Measurements from ENCODE around the gene CDH15. TPM values are rescaled to one million over a fixed set of nuclear protein-coding genes. Genes with fewer than 3 reads are reported as not detected.

Gene CDH15
- polyA plus RNA-seq (2011; rRNA removed), result 0.05 TPM in 1 of 2 replicates, not detected in the other
- polyA plus RNA-seq (2012; cell fraction: cytosol; rRNA removed), result 0.03 TPM in 2 replicates
- 0.11 and 0.12 TPM in 2 replicates for polyA plus RNA-seq (2012; cell fraction: nucleus; rRNA removed)
- polyA plus RNA-seq (2017; fragmentation: RNase III; extraction: RNeasy Plus Mini Kit Qiagen cat#74134 plus additional on column Dnase treatment), result 0.03 to 0.09 TPM (median 0.08 TPM) in 3 replicates
- not detected in 2 replicates for polyA minus RNA-seq (2011; rRNA and poly(A)+ RNA removed)

- FAIRE-seq (no peak), DNase-seq (ENCODE audit: low read depth in 1 of 2, low spot score in 1 of 2) (peak; percentile 94 to 96), ATAC-seq (peak; percentile 65 to 82)
- CTCF ChIA-PET, result interaction anchor here (1.1 to 1.8 kb wide), 3 partner anchors 231 to 434 kb away, joined by 3 to 6 read pairs (median 4); partner anchors contain the start of gene APRT
- no peak for TF ChIP-seq MAZ (IDR thresholded peaks at IDR 0.05; ENCODE audit: borderline replicate concordance, low read depth, low read length)
- TF ChIP-seq USF2 (IDR thresholded peaks at IDR 0.05), result peak; percentile 41
- no peak for TF ChIP-seq NFE2L2 (conservative IDR thresholded peaks at IDR 0.05; ENCODE audit: low read length)
- peak; percentile 74 for TF ChIP-seq BHLHE40 (IDR thresholded peaks at IDR 0.05; ENCODE audit: low read depth, low read length)
- TF ChIP-seq PBX3 (IDR thresholded peaks at IDR 0.05), result peak; percentile 92
- peak; percentile 31 for TF ChIP-seq MAX (IDR thresholded peaks at IDR 0.05)
- POLR2A ChIA-PET, result interaction anchor here (0.6 kb wide), 1 partner anchor 464 kb away, joined by 3 read pairs; no protein-coding TSS in a partner anchor
- Histone ChIP-seq H3K9me3 (no peaks in the 10 kb centered on the region), H3K27ac (peak within 1 kb of the TSS in 1 of 2 experiments; percentile 67; a peak in 2 of 6 replicates), H3K4me3 (peak within 1 kb of the TSS; percentile 37; the same call in 2 of the 3 replicates), H3K4me2 (peak within 1 kb of the TSS; percentile 85), H3K4me1 (peaks cover 21% of the 10 kb centered on the region)
- WGBS (ENCODE audit: missing lambda C conversion rate), result 6% methylated on average over 3 of the region's 74 CpGs
These were observed at the start of gene CDH15 for GRCh38 chr16:89171216-89172170. CDH15 (plus strand) TSS chr16:89171748; CDS start chr16:89171832, 84 bp downstream.

GRCh38 chr16:89122322-89122851, 49.2 kb upstream of the CDH15 start:
- POLR2A ChIA-PET, result no interaction called here
- 86% methylated on average over 11 of the region's 11 CpGs for WGBS (ENCODE audit: missing lambda C conversion rate)

GRCh38 chr16:89123001-89123830, 48.3 kb upstream of the CDH15 start:
- Histone ChIP-seq H3K4me2 (no peak overlapping the region), H3K4me1 (no peaks in the 10 kb centered on the region), H3K4me3 (no peak overlapping the region), H3K9me3 (no peaks in the 10 kb centered on the region), H3K27ac (no peak overlapping the region)
- FAIRE-seq (no peak), ATAC-seq (no peak), DNase-seq (ENCODE audit: low read depth in 1 of 2, low spot score in 1 of 2) (no peak)
- WGBS (ENCODE audit: missing lambda C conversion rate), result 95% methylated on average over 16 of the region's 25 CpGs
- TF ChIP-seq CBX2 (IDR thresholded peaks at IDR 0.05; ENCODE audit: borderline replicate concordance, low read depth) (no peak), NFE2L2 (conservative IDR thresholded peaks at IDR 0.05; ENCODE audit: low read length) (no peak), POLR2AphosphoS2 (conservative IDR thresholded peaks at IDR 0.05; ENCODE audit: low read length) (no peak), FOXS1 (CRISPR knock-in tag; IDR thresholded peaks at IDR 0.05) (no peak), RNF2 (IDR thresholded peaks at IDR 0.05; ENCODE audit: borderline replicate concordance, low read depth) (no peak), HDAC2 (IDR thresholded peaks at IDR 0.05) (no peak)
- POLR2A ChIA-PET, result no interaction called here
- CTCF ChIA-PET, result interaction anchor here (0.6 kb wide), 1 partner anchor 380 kb away, joined by 3 read pairs; no protein-coding TSS in a partner anchor

More at GRCh38 chr16:89122322-89122851, 49.2 kb upstream of the CDH15 start:
- Histone ChIP-seq H3K4me1 (no peaks in the 10 kb centered on the region), H3K27ac (no peak overlapping the region), H3K9me3 (no peaks in the 10 kb centered on the region), H3K4me3 (no peak overlapping the region), H3K4me2 (no peak overlapping the region)
- CTCF ChIA-PET, result no interaction called here
- no peak for TF ChIP-seq EP300 (IDR thresholded peaks at IDR 0.05)
- ATAC-seq, result no peak
- FAIRE-seq, result no peak
- no peak for DNase-seq (ENCODE audit: low read depth in 1 of 2, low spot score in 1 of 2)

GRCh38 chr16:89123831-89124100, 47.8 kb upstream of the CDH15 start:
- ChIA-PET POLR2A (no interaction called here), CTCF (no interaction called here)
- FAIRE-seq (no peak), ATAC-seq (no peak), DNase-seq (ENCODE audit: low read depth in 1 of 2, low spot score in 1 of 2) (no peak)
- H3K4me1 ChIP-seq, result no peaks in the 10 kb centered on the region
- H3K4me3 ChIP-seq, result no peak overlapping the region
- no peak overlapping the region for H3K27ac ChIP-seq
- 86% methylated on average over 12 of the region's 12 CpGs for WGBS (ENCODE audit: missing lambda C conversion rate)
- no peak overlapping the region for H3K4me2 ChIP-seq
- H3K9me3 ChIP-seq, result 0 out of 3 replicates have a peak, but pooled peaks cover 2% of the 10 kb centered on the region
- no peak for TF ChIP-seq NPAS2 (CRISPR knock-in tag; IDR thresholded peaks at IDR 0.05; ENCODE audit: borderline replicate concordance)
- TF ChIP-seq JUN (IDR thresholded peaks at IDR 0.05), result no peak
- TF ChIP-seq ATOH8 (CRISPR knock-in tag; IDR thresholded peaks at IDR 0.05; ENCODE audit: low read depth), result no peak
- TF ChIP-seq RARB (CRISPR knock-in tag; IDR thresholded peaks at IDR 0.05), result no peak
- no peak for TF ChIP-seq ZFP36 (IDR thresholded peaks at IDR 0.05; ENCODE audit: borderline replicate concordance, partially characterized antibody)
- no peak for TF ChIP-seq RFX5 (IDR thresholded peaks at IDR 0.05)
- no peak for TF ChIP-seq BCL3 (IDR thresholded peaks at IDR 0.05)
- TF ChIP-seq EHMT2 (IDR thresholded peaks at IDR 0.05; ENCODE audit: low read depth), result no peak
- TF ChIP-seq HES2 (IDR thresholded peaks at IDR 0.05), result no peak
- no peak for TF ChIP-seq SREBF2 (IDR thresholded peaks at IDR 0.05)

All from A549 (cell line).